DMS114 treated with DMSO at 0.1 percent for 48 hours (cell line): ENCODE measurements around the gene CREB3L4.

Experiments used
- DNase-seq: peaks from one replicate; lab custom pipeline; 2025; ENCODE audit not compliant: unreplicated experiment; lab: John Stamatoyannopoulos, UW

CREB3L4 gene, protein sequence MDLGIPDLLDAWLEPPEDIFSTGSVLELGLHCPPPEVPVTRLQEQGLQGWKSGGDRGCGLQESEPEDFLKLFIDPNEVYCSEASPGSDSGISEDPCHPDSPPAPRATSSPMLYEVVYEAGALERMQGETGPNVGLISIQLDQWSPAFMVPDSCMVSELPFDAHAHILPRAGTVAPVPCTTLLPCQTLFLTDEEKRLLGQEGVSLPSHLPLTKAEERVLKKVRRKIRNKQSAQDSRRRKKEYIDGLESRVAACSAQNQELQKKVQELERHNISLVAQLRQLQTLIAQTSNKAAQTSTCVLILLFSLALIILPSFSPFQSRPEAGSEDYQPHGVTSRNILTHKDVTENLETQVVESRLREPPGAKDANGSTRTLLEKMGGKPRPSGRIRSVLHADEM

GRCh38 chr1:153967107-153967999 is at the start of gene CREB3L4:
CREB3L4 (plus strand) TSS chr1:153967902; CDS start chr1:153968526, 624 bp downstream.
- peak; percentile 99 for DNase-seq

DNA sequence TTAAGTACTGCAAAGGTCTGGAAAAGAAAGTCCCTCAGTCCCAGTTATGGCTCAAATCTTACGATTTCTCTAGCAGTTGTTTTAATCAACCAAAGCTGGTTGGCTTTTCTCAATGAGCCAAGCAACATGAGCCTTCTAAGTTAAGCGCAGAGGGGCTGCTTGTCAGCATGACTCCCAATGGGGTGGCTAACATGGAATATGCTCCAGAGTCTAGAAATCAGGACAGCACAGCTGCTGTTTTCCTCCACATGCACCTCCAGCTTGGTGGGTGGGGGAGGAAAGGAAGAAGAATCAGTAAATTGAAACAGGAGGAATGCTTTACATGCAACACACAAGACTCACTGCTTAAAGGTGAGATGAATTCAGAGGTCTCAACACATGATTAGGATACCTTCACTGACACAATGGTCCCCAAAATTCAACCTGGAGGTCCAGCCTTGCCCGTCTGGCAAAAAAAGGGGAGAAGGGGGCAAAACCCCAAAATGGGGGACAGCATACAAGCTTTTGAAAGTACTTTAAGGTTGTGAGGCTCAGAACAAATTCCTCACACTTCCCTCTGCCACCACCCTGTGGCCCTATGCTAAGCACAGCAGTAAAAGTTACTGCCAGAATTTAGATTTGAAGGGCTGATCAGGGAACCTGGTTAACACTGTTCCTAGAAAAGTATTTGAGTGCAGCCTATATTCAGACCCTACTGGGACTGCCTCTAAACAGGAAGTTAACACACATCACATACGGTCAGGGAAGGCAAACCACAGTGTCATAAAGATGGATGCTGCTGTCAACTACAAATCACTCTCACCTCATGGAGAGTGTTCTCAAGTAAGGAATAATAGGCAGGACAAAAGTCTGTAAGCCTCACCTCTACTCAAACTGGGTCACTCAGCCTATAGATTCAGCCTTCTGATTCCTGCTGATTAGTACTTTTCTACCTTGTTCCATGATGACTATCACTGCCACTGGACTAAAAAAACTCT is 47.5 kb upstream of the CREB3L4 start:
- DNase-seq, result no peak

- DNase-seq, result no peak
Observed at GRCh38 chr1:153921080-153921802, 46.5 kb upstream of the CREB3L4 start.

DNA sequence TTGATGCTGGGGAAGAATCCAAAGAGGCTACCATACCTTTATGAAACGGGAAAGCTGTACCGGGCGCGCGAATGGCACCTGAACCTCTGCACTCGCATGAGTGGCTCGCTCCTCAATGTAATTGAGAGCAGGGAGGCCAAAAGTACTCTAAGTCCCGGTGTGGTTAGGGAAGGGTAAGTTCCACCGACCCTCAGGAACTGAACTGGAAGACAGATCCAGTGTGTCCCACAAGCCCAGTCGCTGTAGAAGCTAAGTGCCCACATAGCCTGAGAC is 46.0 kb upstream of the CREB3L4 start:
- no peak for DNase-seq

DNA sequence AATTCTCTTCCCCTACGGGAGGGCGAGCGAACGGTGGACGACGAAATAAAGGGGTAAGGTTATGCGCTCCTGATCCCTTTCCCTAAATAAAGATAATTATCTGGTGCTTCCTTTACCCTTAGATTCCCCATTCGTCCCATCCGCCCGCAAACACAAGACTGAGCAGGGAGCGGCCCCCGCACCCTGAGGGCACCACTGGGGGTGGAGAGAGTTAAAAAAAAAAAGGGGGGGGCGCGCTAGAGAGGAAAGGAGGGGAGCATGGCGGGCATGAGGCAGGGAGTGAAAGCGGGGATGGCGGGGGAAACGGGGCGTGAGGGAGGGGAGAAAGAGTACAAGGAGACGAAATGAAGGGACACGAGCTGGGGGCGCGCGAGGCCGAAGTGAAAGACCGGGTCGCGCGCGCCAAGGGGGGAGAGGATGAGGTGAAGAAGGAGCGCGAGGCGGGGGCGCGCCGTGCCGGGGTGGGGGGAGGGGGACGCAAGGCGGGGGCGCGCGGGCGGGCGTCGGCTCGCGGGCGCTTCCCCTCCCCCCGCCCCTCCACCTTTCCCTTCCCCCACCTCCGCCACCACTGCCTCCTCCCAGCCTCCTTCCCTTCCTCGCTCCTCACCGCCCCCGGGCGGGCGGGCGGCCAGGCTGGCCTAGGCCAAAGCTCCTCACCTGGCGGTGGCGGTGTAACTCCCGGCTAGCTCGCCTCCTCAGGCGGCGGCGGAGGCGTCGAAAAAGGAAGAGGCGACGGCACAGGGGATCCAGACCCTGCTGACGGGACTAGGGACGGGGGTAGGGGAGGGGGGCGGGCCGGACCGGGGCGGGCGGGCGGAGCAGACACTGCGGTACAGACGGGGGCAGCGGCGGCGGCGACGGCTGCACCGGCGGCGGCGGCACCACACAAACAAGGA is 45.4 kb upstream of the CREB3L4 start:
- DNase-seq, result no peak

- peak; percentile 100 for DNase-seq
Observed at GRCh38 chr1:153922972-153923925, 44.5 kb upstream of the CREB3L4 start, which contains the start of gene GATAD2B. GATAD2B (minus strand) TSS chr1:153922972; CDS start chr1:153828347, 94,625 bp downstream.

- no peak for DNase-seq
Observed at GRCh38 chr1:153926405-153926804, 41.3 kb upstream of the CREB3L4 start.

DNA sequence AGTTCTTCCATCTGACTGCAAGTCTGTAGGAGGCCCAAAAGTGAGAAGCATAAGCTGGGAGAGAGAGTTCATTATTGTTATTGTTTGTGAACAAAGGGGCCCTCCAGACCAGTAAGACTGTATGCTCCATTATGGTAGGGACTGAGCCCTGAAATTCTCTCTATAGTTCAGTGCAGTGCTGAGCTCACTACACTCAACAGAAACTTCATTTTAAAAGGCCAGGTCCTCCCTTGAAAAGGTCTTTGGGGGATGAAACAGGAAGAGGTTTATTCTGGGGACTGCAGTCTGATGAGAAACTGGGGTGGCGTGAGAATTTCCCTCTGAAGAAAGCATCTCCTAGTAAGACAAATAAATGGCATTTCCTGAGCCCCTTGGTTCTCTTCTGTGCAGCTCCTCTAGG is 39.5 kb upstream of the CREB3L4 start:
- no peak for DNase-seq

DNA sequence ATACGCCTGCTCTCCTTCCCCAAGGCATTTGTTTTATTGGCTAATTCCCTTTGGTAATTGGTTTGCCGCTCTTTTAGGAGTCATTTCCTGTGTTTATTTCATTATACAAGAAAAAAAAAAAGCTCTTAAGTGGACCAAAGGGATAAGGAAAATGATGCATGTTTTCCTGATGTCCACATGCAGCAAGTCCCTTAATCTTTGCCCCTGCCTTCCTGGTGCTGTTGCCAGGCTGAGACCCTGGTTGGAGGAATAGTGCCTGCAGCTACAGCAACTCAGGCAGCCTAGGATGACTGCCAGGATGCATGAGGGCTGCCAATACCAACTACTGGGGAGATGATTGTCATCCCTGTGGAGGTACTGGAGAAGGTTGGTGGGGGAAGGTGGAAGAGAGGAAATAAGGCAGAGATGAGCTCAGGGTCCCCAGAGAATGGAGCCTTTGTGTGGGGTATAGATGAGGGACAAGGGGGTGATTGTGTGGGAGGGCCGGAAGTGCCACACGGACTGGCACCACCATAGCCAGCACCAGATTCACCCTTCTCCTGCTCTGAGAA is 38.8 kb upstream of the CREB3L4 start:
- no peak for DNase-seq

GRCh38 chr1:153929426-153929825 is 38.3 kb upstream of the CREB3L4 start:
- DNase-seq, result no peak

DNA sequence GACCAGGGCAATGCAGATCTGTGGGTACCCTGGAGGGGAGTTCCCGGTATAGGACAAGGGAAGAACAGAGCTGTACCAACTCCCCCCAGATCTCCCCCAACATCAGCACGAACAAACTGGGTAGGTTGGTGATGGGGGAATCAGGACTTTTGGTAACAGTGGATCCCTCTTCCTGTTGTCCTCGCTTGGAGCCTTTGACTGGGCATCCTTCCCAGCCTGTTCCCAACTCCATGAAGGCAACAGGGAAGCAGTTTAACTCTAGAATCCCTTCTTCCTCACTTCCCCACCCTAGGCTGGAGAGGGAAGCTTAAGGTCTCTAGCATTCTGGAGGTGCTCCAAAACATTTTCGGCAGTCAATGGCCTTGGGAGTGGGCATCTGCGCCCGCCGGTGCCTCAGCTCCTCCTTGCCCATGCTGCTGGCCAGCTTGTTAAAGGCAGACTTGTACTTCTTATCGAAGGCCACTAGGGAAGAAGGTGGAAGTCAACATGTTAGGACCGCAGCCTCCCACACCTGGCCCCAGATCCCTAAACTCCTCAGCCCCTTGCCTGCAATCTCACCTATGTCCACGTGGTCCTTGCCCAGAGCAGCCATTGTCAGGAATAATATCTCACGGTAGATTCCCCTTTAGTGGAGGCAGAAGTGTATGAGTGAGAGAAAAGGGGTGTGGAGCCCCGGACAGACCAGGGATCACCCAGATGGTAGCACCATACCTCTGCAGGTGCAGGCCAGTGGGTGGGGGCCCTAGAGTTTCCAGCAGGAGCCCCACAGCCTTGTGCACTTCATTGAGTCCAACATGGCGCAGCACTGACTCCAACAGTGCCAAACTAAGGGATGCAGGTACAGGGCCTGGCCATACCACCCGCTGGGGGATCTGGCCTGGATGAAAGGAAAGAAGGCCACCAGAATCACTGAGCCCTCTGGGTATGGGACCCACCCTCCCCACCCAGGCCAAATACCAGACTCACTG is 37.4 kb upstream of the CREB3L4 start:
- DNase-seq, result no peak

DNA sequence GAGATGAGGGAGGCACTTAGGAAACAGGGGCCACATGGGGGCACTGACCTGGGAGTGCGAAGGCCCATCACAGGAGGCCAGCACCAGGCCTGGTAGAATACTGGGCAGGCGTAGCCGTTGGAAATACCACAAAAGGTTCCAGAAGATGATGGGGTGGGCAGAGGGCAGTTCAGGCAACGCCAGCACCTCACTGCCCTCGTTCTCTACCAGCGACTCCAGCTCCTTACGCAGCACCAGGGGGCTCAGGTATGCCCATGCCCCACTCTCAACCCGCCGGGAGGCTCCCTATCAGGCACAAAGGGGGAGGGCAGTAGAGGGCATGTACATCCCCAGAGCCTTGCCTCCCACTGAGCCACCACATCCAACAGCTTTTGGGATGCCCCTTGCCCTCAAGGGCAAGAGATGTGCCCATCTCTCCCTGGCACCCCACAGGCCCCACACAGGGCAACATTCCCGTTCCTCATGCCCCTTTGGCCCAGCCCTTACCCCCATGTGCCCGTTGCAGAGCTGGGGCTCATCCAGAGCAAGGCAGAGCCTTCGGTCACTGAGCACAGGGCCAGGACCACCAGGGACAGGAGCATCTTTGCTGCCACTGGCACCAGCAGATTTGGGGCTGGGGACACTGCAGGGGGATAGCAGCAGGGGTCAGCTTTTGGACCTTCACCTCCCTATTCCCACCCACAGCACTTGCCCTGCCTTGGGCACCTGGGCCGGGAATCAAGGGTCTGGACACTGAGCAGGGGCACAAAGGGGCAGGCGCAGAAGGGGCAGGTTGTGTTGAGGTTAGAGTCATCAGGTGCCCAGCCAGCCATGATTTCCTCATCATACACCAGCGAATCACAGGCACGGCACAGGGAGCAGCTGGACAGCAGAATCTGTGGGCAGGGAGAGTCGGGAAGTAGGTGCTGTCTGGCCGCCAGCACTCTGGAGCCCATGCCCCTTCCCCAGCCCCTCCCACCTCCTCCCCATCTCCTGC is 35.3 kb upstream of the CREB3L4 start:
- DNase-seq, result no peak

- DNase-seq, result no peak
Observed at GRCh38 chr1:153933430-153933829, 34.3 kb upstream of the CREB3L4 start.

DNA sequence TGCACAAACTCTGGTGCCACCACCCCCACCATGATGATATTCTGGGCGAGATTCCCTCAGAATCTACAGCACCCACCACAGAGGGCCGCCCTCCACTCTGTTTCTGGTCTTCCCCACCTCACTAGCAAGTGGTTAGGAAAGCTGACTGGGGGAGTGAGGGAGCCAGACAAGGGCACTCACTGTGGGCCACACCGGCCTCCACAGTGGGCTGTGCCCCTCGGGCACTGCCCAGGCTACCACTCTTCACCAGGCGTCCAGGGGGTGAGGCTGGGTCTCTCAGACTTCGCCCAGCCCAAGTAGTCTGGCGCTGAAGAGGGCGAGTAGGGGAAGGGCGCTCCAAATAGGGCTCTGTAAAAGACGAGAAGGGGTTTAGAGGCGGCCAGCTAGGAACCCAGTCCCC is 33.7 kb upstream of the CREB3L4 start:
- DNase-seq, result no peak

DNA sequence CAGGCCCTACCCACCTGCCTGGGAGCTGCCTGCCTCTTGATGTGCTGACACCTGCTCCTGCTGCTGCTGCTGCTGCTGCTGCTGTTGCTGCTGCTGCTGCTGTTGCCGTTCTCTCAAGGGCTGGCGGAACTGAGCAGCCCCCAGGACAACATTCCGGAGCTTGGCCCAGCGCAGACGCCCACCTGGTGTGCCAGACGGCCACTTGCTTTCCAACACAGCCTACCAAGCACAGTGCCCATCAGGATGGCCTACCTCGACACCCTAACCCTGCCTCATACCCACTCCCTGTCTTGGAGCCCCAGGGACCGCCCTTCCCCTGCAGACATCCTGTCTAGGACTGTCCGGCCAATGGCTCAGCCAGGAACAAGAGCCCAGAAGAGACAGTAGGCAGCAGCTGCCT is 33.0 kb upstream of the CREB3L4 start:
- no peak for DNase-seq
